ENCODE measurements around the gene PUSL1.

GRCh38 chr1:1305300-1306069 lies 2.9 kb upstream of the PUSL1 start:
- TF ChIP-seq SUZ12 (IDR thresholded peaks at IDR 0.05; ENCODE audit: extremely low read depth, insufficient read depth, insufficient read length): no peak
- no peak for TF ChIP-seq ZNF274 (IDR thresholded peaks at IDR 0.05; ENCODE audit: low read depth, low read length)
